ENCODE results near the gene MRPL44. TPM values are rescaled to one million over a fixed set of nuclear protein-coding genes. Genes with fewer than 3 reads are reported as not detected.

MRPL44 gene
- total RNA-seq, 1 donor from 2014 or later, result 22.7 TPM

DNA sequence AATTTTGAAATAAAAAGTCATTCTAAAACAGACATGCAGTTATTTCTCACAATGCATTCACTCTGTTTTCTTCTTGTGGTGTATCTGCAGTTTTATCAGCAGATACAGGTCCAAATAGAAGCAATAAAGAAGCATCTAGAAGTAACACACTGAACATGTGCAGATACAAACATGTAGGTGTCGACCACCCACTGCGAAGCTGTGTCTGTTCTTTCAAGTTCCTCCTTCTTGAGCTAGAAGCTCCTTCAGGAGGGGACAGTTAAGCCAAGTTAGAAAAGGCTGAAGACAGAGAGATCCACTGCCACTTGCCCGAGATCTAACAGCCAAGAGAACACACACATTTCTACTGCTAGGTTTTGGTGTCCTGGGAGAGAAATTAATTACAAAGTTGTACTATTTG lies 42.2 kb upstream of the MRPL44 start:
- Mint-ChIP-seq H3K27me3 (ENCODE audit: unreplicated experiment) (no peaks in the 10 kb centered on the region), H3K4me3 (ENCODE audit: unreplicated experiment) (no peak overlapping the region), H3K9me3 (ENCODE audit: unreplicated experiment) (no peaks in the 10 kb centered on the region), H3K27ac (ENCODE audit: unreplicated experiment) (no peak overlapping the region), H3K36me3 (ENCODE audit: unreplicated experiment) (peaks cover 26% of the 10 kb centered on the region), H3K4me1 (ENCODE audit: unreplicated experiment) (peaks cover 10% of the 10 kb centered on the region)
- TF ChIP-seq, protein P1, sequence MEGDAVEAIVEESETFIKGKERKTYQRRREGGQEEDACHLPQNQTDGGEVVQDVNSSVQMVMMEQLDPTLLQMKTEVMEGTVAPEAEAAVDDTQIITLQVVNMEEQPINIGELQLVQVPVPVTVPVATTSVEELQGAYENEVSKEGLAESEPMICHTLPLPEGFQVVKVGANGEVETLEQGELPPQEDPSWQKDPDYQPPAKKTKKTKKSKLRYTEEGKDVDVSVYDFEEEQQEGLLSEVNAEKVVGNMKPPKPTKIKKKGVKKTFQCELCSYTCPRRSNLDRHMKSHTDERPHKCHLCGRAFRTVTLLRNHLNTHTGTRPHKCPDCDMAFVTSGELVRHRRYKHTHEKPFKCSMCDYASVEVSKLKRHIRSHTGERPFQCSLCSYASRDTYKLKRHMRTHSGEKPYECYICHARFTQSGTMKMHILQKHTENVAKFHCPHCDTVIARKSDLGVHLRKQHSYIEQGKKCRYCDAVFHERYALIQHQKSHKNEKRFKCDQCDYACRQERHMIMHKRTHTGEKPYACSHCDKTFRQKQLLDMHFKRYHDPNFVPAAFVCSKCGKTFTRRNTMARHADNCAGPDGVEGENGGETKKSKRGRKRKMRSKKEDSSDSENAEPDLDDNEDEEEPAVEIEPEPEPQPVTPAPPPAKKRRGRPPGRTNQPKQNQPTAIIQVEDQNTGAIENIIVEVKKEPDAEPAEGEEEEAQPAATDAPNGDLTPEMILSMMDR (IDR thresholded peaks at IDR 0.05), result no peak
- no peak for DNase-seq (ENCODE audit: extremely low spot score, unreplicated experiment)

DNA sequence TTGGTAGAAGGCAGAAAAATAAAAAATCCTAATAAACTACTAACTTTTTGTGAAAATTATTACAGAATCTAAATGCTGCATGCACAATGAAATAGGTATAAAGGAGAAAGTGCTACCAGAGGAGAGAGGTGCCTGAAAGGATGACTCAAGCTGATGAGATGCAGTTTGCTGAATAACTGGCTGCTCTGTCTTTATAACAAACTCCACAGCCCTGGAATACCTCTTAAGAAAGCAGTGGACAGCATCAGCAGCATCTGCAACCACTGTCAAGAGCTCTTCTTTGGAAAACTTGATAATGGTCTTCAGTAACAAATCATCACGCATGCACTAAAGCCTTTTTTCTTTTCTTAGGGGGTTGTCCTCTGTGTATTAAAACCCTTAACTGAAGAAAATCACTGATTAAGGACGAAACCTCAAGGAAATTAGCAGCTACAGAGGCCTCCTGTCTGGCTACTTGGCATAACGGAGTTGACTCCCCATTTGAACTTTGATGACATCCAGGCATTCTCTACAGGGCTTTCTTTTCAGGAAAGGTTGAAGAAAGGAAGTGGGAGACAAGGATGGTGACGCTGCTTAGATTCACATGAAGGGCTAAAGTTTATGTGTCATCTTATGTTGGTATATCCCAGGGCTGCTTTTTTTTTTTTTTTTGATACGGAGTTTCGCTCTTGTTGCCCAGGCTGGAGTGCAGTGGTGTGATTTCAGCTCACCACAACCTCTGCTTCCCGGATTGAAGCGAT lies 40.9 kb upstream of the MRPL44 start:
- Mint-ChIP-seq H3K27ac (ENCODE audit: unreplicated experiment) (no peak overlapping the region), H3K27me3 (ENCODE audit: unreplicated experiment) (no peaks in the 10 kb centered on the region), H3K4me1 (ENCODE audit: unreplicated experiment) (peaks cover 15% of the 10 kb centered on the region), H3K36me3 (ENCODE audit: unreplicated experiment) (peaks cover 21% of the 10 kb centered on the region), H3K9me3 (ENCODE audit: unreplicated experiment) (no peaks in the 10 kb centered on the region), H3K4me3 (ENCODE audit: unreplicated experiment) (no peak overlapping the region)
- DNase-seq (ENCODE audit: extremely low spot score, unreplicated experiment), result no peak
- TF ChIP-seq, protein P1 (IDR thresholded peaks at IDR 0.05), result no peak

DNA sequence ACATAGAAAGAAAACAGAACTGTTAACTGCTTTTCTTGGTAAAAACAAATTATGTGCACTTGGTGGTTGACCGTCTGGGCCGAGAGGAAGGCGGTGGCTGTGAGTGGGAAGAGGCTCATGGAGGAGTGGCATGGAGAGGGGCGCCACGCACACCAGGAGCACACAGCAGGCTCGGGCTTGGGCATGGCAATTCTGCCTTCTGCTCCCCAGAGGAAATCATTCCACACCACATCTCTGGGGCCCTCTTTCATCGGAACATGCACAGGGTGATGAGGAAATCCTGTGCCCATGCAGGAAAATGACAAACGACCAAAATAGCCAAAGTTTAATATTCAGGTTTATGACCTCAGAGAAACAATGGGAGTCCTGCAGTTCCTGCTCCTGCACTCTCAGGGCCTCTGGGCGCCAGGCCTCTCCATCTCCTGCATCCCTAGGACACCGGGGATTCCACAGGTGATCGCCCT lies 38.6 kb upstream of the MRPL44 start:
- no peak for DNase-seq (ENCODE audit: extremely low spot score, unreplicated experiment)
- TF ChIP-seq, protein P1 (IDR thresholded peaks at IDR 0.05), result no peak
- Mint-ChIP-seq H3K27ac (ENCODE audit: unreplicated experiment) (no peak overlapping the region), H3K27me3 (ENCODE audit: unreplicated experiment) (no peaks in the 10 kb centered on the region), H3K4me1 (ENCODE audit: unreplicated experiment) (peaks cover 22% of the 10 kb centered on the region), H3K4me3 (ENCODE audit: unreplicated experiment) (no peak overlapping the region), H3K36me3 (ENCODE audit: unreplicated experiment) (peaks cover 23% of the 10 kb centered on the region), H3K9me3 (ENCODE audit: unreplicated experiment) (no peaks in the 10 kb centered on the region)

DNA sequence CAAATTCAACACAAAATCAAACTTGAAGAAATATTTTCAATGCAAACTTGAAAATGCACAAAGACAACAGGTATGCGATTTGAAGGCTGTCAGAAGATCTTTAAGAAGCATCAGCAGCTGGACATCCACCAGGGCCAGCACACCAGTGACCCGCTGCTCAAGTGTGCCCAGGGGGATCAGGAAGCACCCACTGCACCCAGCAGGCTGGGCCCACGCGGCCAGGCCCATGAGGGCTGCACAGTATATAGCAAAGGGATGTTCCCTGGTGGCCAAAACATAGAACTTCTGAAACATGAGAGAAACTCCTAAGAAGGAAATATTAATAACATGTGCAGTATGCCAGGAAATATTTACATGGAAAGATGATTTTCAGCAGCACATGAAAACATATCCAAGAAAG lies 37.2 kb upstream of the MRPL44 start:
- peaks cover 21% of the 10 kb centered on the region for H3K36me3 Mint-ChIP-seq (ENCODE audit: unreplicated experiment)
- no peaks in the 10 kb centered on the region for H3K27me3 Mint-ChIP-seq (ENCODE audit: unreplicated experiment)
- H3K4me1 Mint-ChIP-seq (ENCODE audit: unreplicated experiment), result peaks cover 26% of the 10 kb centered on the region
- H3K9me3 Mint-ChIP-seq (ENCODE audit: unreplicated experiment), result no peaks in the 10 kb centered on the region
- TF ChIP-seq, protein P1 (IDR thresholded peaks at IDR 0.05), result no peak
- no peak for DNase-seq (ENCODE audit: extremely low spot score, unreplicated experiment)
- H3K4me3 Mint-ChIP-seq (ENCODE audit: unreplicated experiment), result no peak overlapping the region
- H3K27ac Mint-ChIP-seq (ENCODE audit: unreplicated experiment), result no peak overlapping the region

DNA sequence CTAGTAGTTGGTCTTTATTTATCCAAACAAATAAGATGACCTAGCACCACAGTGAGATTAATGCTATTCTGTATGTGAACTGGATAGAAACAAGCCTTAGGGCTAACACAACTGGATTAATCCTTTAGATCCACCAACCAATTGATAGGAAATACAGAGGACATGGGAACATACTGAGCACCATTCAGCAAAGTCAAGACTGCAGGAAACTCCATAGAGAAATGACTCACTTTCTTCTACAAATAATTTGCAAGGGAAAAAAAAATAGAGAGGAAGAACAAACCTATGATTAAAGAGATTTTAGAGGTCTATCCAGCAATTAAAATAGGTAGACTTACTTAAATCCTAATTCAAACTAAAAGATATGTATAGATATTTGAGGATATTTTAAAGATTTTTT lies 36.1 kb upstream of the MRPL44 start:
- Mint-ChIP-seq H3K36me3 (ENCODE audit: unreplicated experiment) (peaks cover 14% of the 10 kb centered on the region), H3K27ac (ENCODE audit: unreplicated experiment) (no peak overlapping the region), H3K27me3 (ENCODE audit: unreplicated experiment) (no peaks in the 10 kb centered on the region), H3K9me3 (ENCODE audit: unreplicated experiment) (no peaks in the 10 kb centered on the region), H3K4me3 (ENCODE audit: unreplicated experiment) (no peak overlapping the region), H3K4me1 (ENCODE audit: unreplicated experiment) (peaks cover 26% of the 10 kb centered on the region)
- DNase-seq (ENCODE audit: extremely low spot score, unreplicated experiment), result no peak
- TF ChIP-seq, protein P1 (IDR thresholded peaks at IDR 0.05), result no peak
